Measurements from ENCODE around the gene TOMM5. TPM values are rescaled to one million over a fixed set of nuclear protein-coding genes. Genes with fewer than 3 reads are reported as not detected.

Gene TOMM5
- total and polyA plus RNA-seq, 9 donors = 47.5 to 106 (median 64.8) TPM

- 100% methylated on average over 1 of the region's 1 CpG for WGBS, 3 donors
- H3K27ac ChIP-seq = no peak overlapping the region
- TF ChIP-seq EP300 (IDR thresholded peaks at IDR 0.05) (no peak), POLR2A (IDR thresholded peaks at IDR 0.05) (no peak)
- TF ChIP-seq, protein P1, sequence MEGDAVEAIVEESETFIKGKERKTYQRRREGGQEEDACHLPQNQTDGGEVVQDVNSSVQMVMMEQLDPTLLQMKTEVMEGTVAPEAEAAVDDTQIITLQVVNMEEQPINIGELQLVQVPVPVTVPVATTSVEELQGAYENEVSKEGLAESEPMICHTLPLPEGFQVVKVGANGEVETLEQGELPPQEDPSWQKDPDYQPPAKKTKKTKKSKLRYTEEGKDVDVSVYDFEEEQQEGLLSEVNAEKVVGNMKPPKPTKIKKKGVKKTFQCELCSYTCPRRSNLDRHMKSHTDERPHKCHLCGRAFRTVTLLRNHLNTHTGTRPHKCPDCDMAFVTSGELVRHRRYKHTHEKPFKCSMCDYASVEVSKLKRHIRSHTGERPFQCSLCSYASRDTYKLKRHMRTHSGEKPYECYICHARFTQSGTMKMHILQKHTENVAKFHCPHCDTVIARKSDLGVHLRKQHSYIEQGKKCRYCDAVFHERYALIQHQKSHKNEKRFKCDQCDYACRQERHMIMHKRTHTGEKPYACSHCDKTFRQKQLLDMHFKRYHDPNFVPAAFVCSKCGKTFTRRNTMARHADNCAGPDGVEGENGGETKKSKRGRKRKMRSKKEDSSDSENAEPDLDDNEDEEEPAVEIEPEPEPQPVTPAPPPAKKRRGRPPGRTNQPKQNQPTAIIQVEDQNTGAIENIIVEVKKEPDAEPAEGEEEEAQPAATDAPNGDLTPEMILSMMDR (IDR thresholded peaks at IDR 0.05) = no peak
- H3K27me3 ChIP-seq = no peaks in the 10 kb centered on the region
- H3K4me3 ChIP-seq = no peak overlapping the region
- no peaks in the 10 kb centered on the region for H3K36me3 ChIP-seq
- intact Hi-C loops (cut with DNase I) = loop anchor here in 2 of 4 donors (5.0 to 10.0 kb wide), 3 partner anchors 84 to 214 kb away; partner anchors contain the start of genes EXOSC3 (in 1 of the 2) and POLR1E (in 1 of the 2)
- no peaks in the 10 kb centered on the region for H3K9me3 ChIP-seq
- no peak for DNase-seq
- peaks cover 4% of the 10 kb centered on the region for H3K4me1 ChIP-seq (ENCODE audit: insufficient read depth)
Measured at GRCh38 chr9:37571282-37571681, 21.1 kb downstream of the TOMM5 start.

- TF ChIP-seq EP300 (IDR thresholded peaks at IDR 0.05) (no peak), POLR2A (IDR thresholded peaks at IDR 0.05) (no peak)
- TF ChIP-seq, protein P1 (IDR thresholded peaks at IDR 0.05) = no peak
- Histone ChIP-seq H3K27me3 (no peaks in the 10 kb centered on the region), H3K9me3 (no peaks in the 10 kb centered on the region), H3K36me3 (no peaks in the 10 kb centered on the region), H3K4me3 (no peak overlapping the region), H3K27ac (no peak overlapping the region), H3K4me1 (ENCODE audit: insufficient read depth) (no peaks in the 10 kb centered on the region)
- DNase-seq = no peak
- intact Hi-C loops (cut with DNase I) = no loop called here
- WGBS, 3 donors = 70 to 76% (median 75%) methylated on average over 3 of the region's 3 CpGs
Measured at GRCh38 chr9:37566716-37567115, 25.7 kb downstream of the TOMM5 start.

DNA sequence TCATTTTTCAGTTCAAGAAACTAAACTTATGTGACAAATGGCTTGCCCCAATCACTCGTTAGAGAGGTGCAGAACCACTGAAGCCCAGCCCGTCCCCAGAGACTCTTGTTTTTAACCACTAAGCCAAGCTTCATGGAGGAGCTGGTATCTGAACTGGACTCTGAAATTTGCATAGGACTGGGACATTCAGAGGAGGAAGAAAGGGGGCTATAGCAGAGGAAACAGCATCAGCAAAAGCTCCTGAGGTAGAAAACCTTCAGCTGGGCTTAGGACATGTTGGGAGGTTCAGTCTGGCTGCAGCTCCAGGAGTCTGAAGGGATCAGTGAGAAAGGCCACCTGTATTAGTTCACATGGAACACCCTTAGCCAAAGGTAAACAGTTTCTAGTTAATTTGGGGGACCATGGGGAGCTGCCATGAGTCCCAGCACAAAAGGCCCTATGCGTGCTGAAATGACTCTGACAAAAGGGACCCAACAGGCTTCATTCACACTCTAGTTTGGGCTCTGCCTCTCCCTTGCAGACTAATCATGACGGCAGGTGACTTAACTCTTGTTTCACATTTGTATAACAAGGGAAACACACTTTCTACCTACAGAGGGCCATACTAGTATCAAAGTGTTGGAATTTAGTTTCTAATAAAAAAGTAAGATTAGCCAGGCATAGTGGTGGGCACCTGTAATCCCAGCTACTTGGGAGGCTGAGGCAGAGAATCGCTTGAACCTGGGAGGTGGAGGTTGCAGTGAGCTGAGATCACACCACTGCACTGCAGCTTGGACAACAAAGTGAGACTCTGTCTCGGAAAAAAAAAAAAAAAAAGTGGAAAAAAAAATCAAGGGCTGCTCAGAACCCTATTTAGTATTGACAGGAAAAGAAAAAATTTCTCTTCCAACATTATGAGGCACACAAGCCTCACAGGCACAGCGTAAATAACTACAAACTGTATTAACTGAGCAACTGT is 26.5 kb downstream of the TOMM5 start:
- H3K4me1 ChIP-seq (ENCODE audit: insufficient read depth) = no peaks in the 10 kb centered on the region
- no peaks in the 10 kb centered on the region for H3K27me3 ChIP-seq
- H3K27ac ChIP-seq = no peak overlapping the region
- intact Hi-C loops (cut with DNase I) = no loop called here
- WGBS, 3 donors = 85 to 96% (median 93%) methylated on average over 7 of the region's 7 CpGs
- no peak for DNase-seq
- no peak for TF ChIP-seq EP300 (IDR thresholded peaks at IDR 0.05)
- TF ChIP-seq POLR2A (IDR thresholded peaks at IDR 0.05) = no peak
- TF ChIP-seq, protein P1 (IDR thresholded peaks at IDR 0.05) = no peak
- H3K36me3 ChIP-seq = no peaks in the 10 kb centered on the region
- no peaks in the 10 kb centered on the region for H3K9me3 ChIP-seq
- H3K4me3 ChIP-seq = no peak overlapping the region

DNA sequence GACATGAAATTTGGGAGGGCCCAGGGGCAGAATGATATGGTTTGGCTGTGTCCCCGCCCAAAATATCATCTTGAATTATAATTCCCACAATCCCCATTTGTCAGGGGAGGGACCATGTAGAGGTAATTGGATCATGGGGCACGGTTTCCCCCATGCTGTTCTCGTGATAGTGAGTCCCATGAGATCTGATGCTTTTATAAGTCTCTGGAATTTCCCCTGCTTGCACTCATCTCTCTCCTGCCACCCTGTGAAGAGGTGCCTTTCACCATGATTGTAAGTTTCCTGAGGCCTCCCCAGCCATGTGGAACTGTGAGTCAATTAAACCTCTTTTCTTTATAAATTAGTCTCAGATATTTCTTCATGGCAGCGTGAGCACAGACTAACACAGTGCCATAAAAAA is 27.5 kb downstream of the TOMM5 start:
- no peak overlapping the region for H3K27ac ChIP-seq
- no peaks in the 10 kb centered on the region for H3K9me3 ChIP-seq
- DNase-seq = no peak
- no peaks in the 10 kb centered on the region for H3K36me3 ChIP-seq
- no peaks in the 10 kb centered on the region for H3K27me3 ChIP-seq
- no peak overlapping the region for H3K4me3 ChIP-seq
- no peak for TF ChIP-seq POLR2A (IDR thresholded peaks at IDR 0.05)
- TF ChIP-seq, protein P1 (IDR thresholded peaks at IDR 0.05) = no peak
- no peak for TF ChIP-seq EP300 (IDR thresholded peaks at IDR 0.05)
- intact Hi-C loops (cut with DNase I) = no loop called here
- 95 to 99% (median 96%) methylated on average over 4 of the region's 4 CpGs for WGBS, 3 donors
- H3K4me1 ChIP-seq (ENCODE audit: insufficient read depth) = no peaks in the 10 kb centered on the region
